ENCODE results near the gene ANO1. TPM values are rescaled to one million over a fixed set of nuclear protein-coding genes. Genes with fewer than 3 reads are reported as not detected.

Gene ANO1
- total RNA-seq, 3 donors from 2014 or later = 0.14 to 0.20 (median 0.16) TPM

- H3K9me3 Mint-ChIP-seq = no peaks in the 10 kb centered on the region
- ATAC-seq = no peak
- no peaks in the 10 kb centered on the region for H3K4me1 Mint-ChIP-seq (ENCODE audit: low read depth)
- H3K4me3 Mint-ChIP-seq = no peak overlapping the region
- H3K27me3 Mint-ChIP-seq (ENCODE audit: low read depth) = peaks cover 25% of the 10 kb centered on the region
- DNase-seq = no peak
- H3K36me3 Mint-ChIP-seq (ENCODE audit: insufficient read depth) = no peaks in the 10 kb centered on the region
Measured at GRCh38 chr11:70167120-70167519, 89.0 kb downstream of the ANO1 start.

DNA sequence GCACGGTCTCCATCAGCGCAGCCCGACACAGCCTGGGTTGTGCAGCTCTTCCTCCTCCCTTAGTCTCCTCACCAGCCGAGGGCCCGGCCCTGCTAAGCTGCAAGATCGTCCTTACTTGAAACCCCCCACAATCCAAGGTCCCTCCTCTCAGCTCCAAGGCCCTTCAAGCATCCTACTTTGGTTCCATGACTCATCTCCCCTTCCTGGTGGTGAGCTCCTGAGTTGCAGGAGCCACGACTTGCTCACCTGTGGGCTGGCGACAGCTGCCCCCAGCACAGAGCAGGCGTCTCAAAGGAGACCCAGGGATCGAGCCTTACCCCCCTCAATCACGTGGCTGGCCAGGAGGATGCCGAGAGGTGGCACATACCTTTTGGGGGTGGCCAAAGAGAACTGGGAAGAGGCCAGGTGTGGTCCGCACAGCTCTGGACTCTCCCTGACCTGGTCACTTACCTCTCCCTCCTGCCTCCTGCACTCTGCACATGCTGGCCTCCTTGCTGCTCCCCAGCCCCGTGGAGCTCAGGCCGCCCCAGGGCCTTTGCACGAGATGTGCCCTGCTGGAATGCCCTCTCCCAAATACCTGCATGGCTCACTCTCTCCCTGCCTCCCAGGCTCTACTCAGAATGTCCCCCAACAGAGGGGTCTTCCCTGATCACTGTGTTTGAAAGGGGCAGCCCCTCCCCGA lies 89.7 kb downstream of the ANO1 start:
- Mint-ChIP-seq H3K27me3 (ENCODE audit: low read depth) (peaks cover 25% of the 10 kb centered on the region), H3K4me1 (ENCODE audit: low read depth) (no peaks in the 10 kb centered on the region), H3K9me3 (no peaks in the 10 kb centered on the region), H3K36me3 (ENCODE audit: insufficient read depth) (no peaks in the 10 kb centered on the region), H3K4me3 (no peak overlapping the region)
- DNase-seq = no peak
- no peak for ATAC-seq

GRCh38 chr11:70168405-70168754 lies 90.3 kb downstream of the ANO1 start:
- H3K36me3 Mint-ChIP-seq (ENCODE audit: insufficient read depth) = no peaks in the 10 kb centered on the region
- peaks cover 25% of the 10 kb centered on the region for H3K27me3 Mint-ChIP-seq (ENCODE audit: low read depth)
- H3K4me3 Mint-ChIP-seq = no peak overlapping the region
- no peak for ATAC-seq
- no peaks in the 10 kb centered on the region for H3K4me1 Mint-ChIP-seq (ENCODE audit: low read depth)
- no peak for DNase-seq
- no peaks in the 10 kb centered on the region for H3K9me3 Mint-ChIP-seq

DNA sequence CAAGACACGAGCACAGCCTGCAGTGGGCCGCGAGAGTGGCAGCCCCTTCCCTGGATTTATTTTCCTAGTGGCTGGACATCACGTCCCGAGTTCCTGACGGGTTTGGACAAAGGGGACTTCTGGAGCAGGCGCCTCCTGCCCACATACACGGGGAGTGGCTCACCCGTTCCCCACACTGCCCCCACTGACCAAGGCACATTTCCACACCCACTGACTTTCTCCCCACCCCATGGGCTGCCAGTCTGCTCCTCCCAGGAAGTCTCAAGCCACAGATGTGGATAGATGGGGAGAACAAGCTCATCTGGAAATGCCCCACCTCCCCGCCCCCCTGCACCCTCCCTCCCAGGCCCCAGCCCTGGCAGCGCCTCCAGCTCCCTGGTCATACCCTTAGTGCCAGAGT lies 91.0 kb downstream of the ANO1 start:
- H3K4me1 Mint-ChIP-seq (ENCODE audit: low read depth) = no peaks in the 10 kb centered on the region
- no peaks in the 10 kb centered on the region for H3K9me3 Mint-ChIP-seq
- peaks cover 25% of the 10 kb centered on the region for H3K27me3 Mint-ChIP-seq (ENCODE audit: low read depth)
- DNase-seq (no peak), ATAC-seq (no peak)
- no peak overlapping the region for H3K4me3 Mint-ChIP-seq
- H3K36me3 Mint-ChIP-seq (ENCODE audit: insufficient read depth) = no peaks in the 10 kb centered on the region

DNA sequence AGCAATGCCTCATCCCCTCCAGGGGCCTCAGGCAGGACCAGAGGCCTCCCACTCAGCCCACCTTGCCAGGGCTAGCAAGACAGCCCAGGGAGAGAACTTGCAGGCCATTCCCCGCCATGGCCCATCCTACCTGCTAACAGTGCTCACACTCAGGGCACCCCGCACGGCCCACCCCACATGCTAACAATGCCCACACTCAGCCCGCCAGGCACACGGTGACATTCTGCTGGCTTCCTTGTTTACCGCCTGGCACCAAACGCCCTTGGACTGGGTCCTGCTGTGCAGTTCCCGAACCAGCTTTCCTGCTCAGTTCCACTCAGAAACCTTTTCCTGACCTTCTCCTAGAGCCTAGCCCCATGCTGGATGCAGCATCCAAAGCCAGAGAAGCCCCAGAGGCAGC lies 91.5 kb downstream of the ANO1 start:
- peaks cover 25% of the 10 kb centered on the region for H3K27me3 Mint-ChIP-seq (ENCODE audit: low read depth)
- ATAC-seq (no peak), DNase-seq (no peak)
- no peaks in the 10 kb centered on the region for H3K4me1 Mint-ChIP-seq (ENCODE audit: low read depth)
- no peaks in the 10 kb centered on the region for H3K36me3 Mint-ChIP-seq (ENCODE audit: insufficient read depth)
- H3K9me3 Mint-ChIP-seq = no peaks in the 10 kb centered on the region
- H3K4me3 Mint-ChIP-seq = no peak overlapping the region

GRCh38 chr11:70170596-70171210 lies 92.6 kb downstream of the ANO1 start:
- ATAC-seq (no peak), DNase-seq (no peak)
- H3K4me1 Mint-ChIP-seq (ENCODE audit: low read depth) = no peaks in the 10 kb centered on the region
- no peak overlapping the region for H3K4me3 Mint-ChIP-seq
- no peaks in the 10 kb centered on the region for H3K36me3 Mint-ChIP-seq (ENCODE audit: insufficient read depth)
- H3K27me3 Mint-ChIP-seq (ENCODE audit: low read depth) = peaks cover 25% of the 10 kb centered on the region
- H3K9me3 Mint-ChIP-seq = no peaks in the 10 kb centered on the region

GRCh38 chr11:70173018-70173417 lies 94.9 kb downstream of the ANO1 start:
- H3K27me3 Mint-ChIP-seq (ENCODE audit: low read depth) = peaks cover 14% of the 10 kb centered on the region

GRCh38 chr11:70174547-70175235 lies 96.6 kb downstream of the ANO1 start:
- Mint-ChIP-seq H3K36me3 (ENCODE audit: insufficient read depth) (no peaks in the 10 kb centered on the region), H3K4me3 (no peak overlapping the region)
- no peak for ATAC-seq

More at GRCh38 chr11:70173018-70173417, 94.9 kb downstream of the ANO1 start:
- Mint-ChIP-seq H3K36me3 (ENCODE audit: insufficient read depth) (no peaks in the 10 kb centered on the region), H3K9me3 (no peaks in the 10 kb centered on the region), H3K4me1 (ENCODE audit: low read depth) (no peaks in the 10 kb centered on the region), H3K4me3 (no peak overlapping the region)
- ATAC-seq (no peak), DNase-seq (no peak)

DNA sequence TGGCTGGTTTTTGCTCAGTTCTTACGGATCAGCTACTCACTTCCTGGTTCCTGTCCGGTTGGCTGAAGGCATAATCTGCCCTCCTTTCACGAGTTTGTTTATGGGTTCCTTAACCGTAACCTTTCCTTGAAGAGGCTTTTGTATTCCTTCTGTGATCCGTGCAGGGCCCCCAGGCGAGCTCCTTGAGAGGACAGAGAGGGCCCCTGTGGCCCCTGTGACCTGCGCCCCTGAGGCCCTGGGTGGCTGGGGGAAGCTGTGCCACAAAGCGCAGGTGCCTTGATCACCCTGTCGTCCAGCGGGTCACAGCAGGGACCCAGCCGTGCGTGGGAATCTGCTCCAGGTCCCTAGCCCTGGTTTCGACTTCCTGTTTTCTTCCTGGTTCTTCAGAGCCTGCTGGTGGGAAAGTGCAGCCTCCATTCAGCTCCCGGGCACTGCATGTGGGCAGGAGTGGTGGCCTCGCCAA lies 97.2 kb downstream of the ANO1 start:
- ATAC-seq (no peak), DNase-seq (no peak)
- no peaks in the 10 kb centered on the region for H3K4me1 Mint-ChIP-seq (ENCODE audit: low read depth)
- no peaks in the 10 kb centered on the region for H3K9me3 Mint-ChIP-seq
- H3K4me3 Mint-ChIP-seq = no peak overlapping the region
- H3K27me3 Mint-ChIP-seq (ENCODE audit: low read depth) = peaks cover 2% of the 10 kb centered on the region
- H3K36me3 Mint-ChIP-seq (ENCODE audit: insufficient read depth) = no peaks in the 10 kb centered on the region

More at GRCh38 chr11:70174547-70175235, 96.6 kb downstream of the ANO1 start:
- no peaks in the 10 kb centered on the region for H3K4me1 Mint-ChIP-seq (ENCODE audit: low read depth)
- DNase-seq = no peak
- peaks cover 5% of the 10 kb centered on the region for H3K27me3 Mint-ChIP-seq (ENCODE audit: low read depth)
- no peaks in the 10 kb centered on the region for H3K9me3 Mint-ChIP-seq

- H3K27me3 Mint-ChIP-seq (ENCODE audit: low read depth) = no peaks in the 10 kb centered on the region
- H3K4me3 Mint-ChIP-seq = no peak overlapping the region
- H3K9me3 Mint-ChIP-seq = no peaks in the 10 kb centered on the region
- DNase-seq = peak; percentile 42
- no peaks in the 10 kb centered on the region for H3K4me1 Mint-ChIP-seq (ENCODE audit: low read depth)
- no peaks in the 10 kb centered on the region for H3K36me3 Mint-ChIP-seq (ENCODE audit: insufficient read depth)
- peak in 1 of 2 donors; percentile 56 for ATAC-seq
Measured at GRCh38 chr11:70176940-70177689, 99.0 kb downstream of the ANO1 start.

- H3K9me3 Mint-ChIP-seq = no peaks in the 10 kb centered on the region
- H3K4me1 Mint-ChIP-seq (ENCODE audit: low read depth) = no peaks in the 10 kb centered on the region
Measured at GRCh38 chr11:70180906-70181305, 102.8 kb downstream of the ANO1 start.

DNA sequence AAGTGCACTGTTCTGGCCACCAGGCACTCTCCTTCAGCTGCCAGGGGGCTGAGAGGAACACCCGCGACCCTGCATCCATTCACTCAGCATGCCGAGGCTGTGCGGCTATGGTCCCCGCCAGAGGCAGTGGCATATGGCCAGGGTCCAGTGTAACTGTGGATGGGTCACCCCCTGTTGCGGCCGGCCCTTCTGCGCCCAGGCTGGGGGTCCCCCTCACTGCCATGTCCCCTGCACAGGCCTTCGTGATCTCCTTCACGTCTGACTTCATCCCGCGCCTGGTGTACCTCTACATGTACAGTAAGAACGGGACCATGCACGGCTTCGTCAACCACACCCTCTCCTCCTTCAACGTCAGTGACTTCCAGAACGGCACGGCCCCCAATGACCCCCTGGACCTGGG lies 104.1 kb downstream of the ANO1 start:
- Mint-ChIP-seq H3K27me3 (ENCODE audit: low read depth) (peaks cover 6% of the 10 kb centered on the region), H3K36me3 (ENCODE audit: insufficient read depth) (no peaks in the 10 kb centered on the region), H3K4me1 (ENCODE audit: low read depth) (no peaks in the 10 kb centered on the region), H3K4me3 (no peak overlapping the region), H3K9me3 (no peaks in the 10 kb centered on the region)
- ATAC-seq = no peak
- DNase-seq = no peak

More at GRCh38 chr11:70180906-70181305, 102.8 kb downstream of the ANO1 start:
- Mint-ChIP-seq H3K36me3 (ENCODE audit: insufficient read depth) (no peaks in the 10 kb centered on the region), H3K4me3 (no peak overlapping the region), H3K27me3 (ENCODE audit: low read depth) (peaks cover 6% of the 10 kb centered on the region)
- DNase-seq = no peak
- ATAC-seq = no peak

DNA sequence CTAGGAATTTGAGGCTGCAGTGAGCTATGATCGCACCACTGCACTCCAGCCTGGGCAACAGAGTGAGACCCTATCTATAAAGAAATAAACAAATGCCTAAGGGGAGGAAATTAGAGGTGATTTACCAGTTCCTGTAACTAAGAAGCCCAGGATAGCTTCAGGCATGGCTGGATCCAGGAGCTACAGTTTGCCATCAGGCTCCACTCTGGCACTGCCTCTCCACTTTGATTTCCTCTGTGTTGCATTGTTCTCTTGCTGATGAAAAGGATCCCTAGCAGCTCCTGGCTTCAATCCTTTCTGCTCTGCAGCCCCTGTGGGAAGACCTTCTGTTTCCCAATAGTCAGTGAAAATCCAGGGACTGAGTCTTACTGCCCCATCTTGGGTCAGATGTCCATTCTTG lies 104.9 kb downstream of the ANO1 start:
- H3K9me3 Mint-ChIP-seq = no peaks in the 10 kb centered on the region
- H3K27me3 Mint-ChIP-seq (ENCODE audit: low read depth) = peaks cover 6% of the 10 kb centered on the region
- no peak overlapping the region for H3K4me3 Mint-ChIP-seq
- H3K36me3 Mint-ChIP-seq (ENCODE audit: insufficient read depth) = no peaks in the 10 kb centered on the region
- H3K4me1 Mint-ChIP-seq (ENCODE audit: low read depth) = no peaks in the 10 kb centered on the region
- DNase-seq = no peak
- ATAC-seq = no peak

GRCh38 chr11:70183483-70184176 lies 105.5 kb downstream of the ANO1 start:
- H3K27me3 Mint-ChIP-seq (ENCODE audit: low read depth) = peaks cover 6% of the 10 kb centered on the region
- no peak overlapping the region for H3K4me3 Mint-ChIP-seq
- H3K9me3 Mint-ChIP-seq = no peaks in the 10 kb centered on the region
- no peaks in the 10 kb centered on the region for H3K36me3 Mint-ChIP-seq (ENCODE audit: insufficient read depth)
- DNase-seq = no peak
- no peak for ATAC-seq
- no peaks in the 10 kb centered on the region for H3K4me1 Mint-ChIP-seq (ENCODE audit: low read depth)
